NCI-H345 (cell line): ENCODE data around the gene SSC5D.

Source experiments
- DNase-seq: peaks from one replicate; lab custom pipeline; 2025; lab: John Stamatoyannopoulos, UW

The SSC5D gene

DNA sequence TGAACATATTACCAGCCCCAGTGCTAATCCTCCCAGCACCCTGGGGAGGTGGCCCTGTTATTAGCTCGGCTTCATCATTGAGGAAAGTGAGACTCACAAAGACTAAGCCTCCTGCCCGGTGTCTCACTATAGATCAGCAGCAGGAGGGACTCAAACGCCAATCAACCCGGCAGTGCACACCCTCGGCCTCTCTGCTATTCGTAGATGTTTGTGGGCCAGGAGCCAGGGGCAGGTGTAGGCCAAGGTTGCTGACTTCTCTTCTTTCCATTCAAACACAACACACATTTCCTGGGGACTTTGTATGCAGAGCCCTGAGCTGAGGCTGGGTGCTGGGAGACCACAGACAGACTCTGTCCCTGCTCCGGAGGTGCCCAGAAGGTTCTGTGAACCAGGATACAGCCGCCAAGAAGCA, 66.5 kb downstream of the SSC5D start:
- peak; percentile 24 for DNase-seq

DNA sequence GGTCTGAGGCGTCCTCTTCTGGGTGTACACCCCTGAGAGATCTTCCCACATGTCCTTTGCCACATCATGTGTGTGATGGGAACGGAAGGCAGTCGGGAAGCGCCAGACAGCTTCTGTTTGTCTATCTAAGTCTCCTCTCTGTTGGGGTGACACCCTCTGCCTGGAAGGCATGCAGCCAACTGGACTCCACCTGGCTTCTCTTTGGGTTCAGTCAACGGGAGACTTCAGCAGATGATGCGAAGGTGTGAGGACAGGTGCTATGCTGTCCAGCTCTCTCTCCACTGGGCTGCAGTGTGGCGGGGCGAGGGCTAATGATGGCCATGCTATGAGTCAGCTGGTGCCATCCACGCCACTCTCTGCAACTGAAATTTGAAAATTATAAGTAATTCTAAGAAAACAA, 71.4 kb downstream of the SSC5D start:
- DNase-seq, result no peak

DNA sequence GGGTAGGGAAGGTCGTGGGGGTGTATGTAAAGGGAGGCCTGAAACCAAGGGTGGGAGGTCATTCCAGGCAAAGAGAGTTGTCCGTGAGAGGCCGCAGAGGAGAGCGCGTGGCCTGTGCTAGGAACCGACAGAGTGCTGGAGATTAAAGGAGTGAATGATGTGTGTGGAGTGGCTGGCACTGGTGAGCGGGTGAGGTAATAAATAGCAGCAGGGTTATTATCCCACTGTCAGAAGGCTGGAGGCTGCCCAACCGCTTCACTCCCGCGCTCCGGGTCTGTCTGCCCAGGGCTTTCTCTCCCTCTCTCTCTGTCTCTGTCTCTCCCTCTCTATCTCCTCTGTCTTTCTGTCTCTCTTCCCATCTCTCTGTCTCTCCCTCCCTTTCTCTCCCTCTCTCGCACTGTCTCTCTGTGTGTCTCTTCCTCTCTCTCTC, 75.0 kb downstream of the SSC5D start:
- no peak for DNase-seq

DNA sequence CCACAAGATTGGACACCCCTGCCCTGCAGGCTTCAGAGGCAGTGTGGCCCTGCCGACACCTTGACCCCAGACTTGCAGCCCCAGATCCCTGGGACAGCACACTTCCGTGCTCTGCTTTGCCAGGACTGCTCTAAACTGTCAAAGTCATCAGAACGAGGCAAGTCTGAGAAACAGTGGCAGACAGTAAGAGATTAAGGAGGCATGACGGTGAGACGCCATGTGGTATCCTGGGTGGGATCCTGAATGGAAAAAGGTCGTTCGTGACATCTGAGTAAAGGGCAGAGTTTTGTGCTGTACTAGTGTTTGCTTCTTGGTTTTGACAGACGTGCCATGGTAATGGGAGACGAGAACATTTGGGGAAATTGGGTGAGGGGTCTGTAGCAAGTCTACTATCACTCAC, 78.6 kb downstream of the SSC5D start:
- no peak for DNase-seq

DNA sequence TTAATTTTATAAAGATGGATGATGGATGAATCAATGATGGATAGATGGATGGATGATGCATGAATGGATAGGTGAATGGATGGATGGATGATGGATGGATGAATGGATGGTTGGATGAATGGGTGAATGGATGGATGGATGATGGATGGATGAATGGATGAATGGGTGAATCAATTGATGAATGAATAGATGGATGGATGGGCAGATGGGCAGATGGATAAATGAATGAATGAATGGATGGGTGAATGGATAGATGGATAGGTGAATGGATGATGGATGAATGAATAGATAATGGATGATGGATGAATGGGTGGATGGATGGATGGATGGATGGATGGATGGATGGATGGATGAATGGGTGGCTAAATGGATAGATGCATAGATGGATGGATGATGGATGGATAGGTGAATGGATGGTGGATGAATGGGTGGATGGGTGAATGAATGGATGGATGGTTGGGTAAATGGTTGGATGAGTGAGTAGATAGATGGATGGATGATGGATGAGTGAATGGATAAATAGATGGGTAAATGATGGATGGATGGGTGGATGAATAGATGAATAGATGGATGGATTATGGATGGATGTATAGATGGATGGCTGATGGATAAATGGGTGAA, 79.6 kb downstream of the SSC5D start:
- no peak for DNase-seq
